Measurements from ENCODE around the gene ADGRL4.
"Not testable (repeated sequence)": the region's sequence is repeated elsewhere in the genome, so short reads cannot be mapped to it uniquely, and the experiment has no call there.

Gene ADGRL4

DNA sequence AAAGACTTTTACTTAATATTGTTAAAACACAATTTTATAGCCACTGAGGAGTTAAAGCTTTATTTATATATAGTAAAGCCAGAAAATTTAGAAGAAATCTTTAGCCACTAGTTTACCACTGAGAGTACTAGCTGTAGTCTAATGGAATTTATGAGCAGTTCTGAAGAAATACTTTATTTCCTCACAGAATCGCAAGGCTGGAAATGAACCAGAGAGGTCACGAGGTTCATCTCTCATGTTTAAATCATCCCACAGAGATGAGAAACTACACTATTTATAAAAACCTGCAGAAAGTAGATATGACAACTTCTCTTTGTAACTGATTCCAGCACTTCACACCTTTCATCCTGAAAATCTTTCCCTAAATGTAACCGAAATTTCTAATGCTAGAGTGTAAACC, 26.0 kb downstream of the ADGRL4 start:
- DNase-seq (no peak), ATAC-seq (no peak)
- Mint-ChIP-seq H3K27ac (no peak overlapping the region), H3K9me3 (peaks cover 0 to 5% of the 10 kb centered on the region in 2 donors), H3K4me1 (no peaks in the 10 kb centered on the region), H3K4me3 (no peak overlapping the region), H3K27me3 (no peaks in the 10 kb centered on the region)

DNA sequence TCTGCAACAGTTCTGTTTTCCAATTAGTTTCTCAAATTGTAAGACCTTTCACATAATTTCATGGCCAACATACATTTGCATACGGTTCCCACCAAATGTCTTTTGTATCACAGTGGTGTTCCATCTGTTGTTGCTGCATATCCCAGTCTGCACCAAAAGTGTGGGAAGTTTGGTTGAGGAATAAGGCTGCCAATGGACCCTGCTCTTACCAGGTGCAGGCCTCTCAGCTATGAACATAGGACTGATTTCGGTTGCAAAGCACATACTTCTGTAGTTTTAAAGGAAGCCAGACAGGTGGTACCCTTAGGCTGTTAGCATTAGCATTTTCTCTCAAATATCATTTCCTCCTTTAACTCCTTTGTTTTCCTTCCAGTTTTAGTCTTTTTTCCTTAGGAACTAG, 33.8 kb downstream of the ADGRL4 start:
- no peak overlapping the region for H3K27ac Mint-ChIP-seq
- no peak overlapping the region for H3K4me3 Mint-ChIP-seq
- H3K4me1 Mint-ChIP-seq: no peaks in the 10 kb centered on the region
- H3K9me3 Mint-ChIP-seq: peaks cover 0 to 5% of the 10 kb centered on the region in 2 donors
- no peak for DNase-seq
- no peaks in the 10 kb centered on the region for H3K27me3 Mint-ChIP-seq
- ATAC-seq: no peak

DNA sequence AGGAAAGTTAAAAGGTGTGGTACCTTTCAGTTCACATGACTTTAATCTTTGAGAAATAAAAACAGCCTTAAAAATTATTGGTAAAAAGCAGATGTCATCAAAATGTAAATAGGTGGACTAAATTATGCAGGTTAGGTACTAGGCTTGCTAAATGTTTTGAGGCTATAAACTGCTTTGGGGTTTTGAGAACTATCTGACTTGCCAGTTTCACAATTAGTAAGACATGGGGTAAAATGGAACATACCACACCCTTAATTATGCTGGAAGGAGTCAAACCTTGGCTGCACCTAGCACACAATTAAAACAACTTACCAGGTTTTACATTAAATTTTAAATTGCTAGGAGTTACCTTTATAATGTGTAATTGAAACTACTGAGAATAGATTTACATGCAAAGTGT, 39.4 kb downstream of the ADGRL4 start:
- H3K4me3 Mint-ChIP-seq, ATAC-seq, H3K4me1 Mint-ChIP-seq, H3K27me3 Mint-ChIP-seq, H3K9me3 Mint-ChIP-seq, H3K27ac Mint-ChIP-seq, DNase-seq: not testable (repeated sequence)

DNA sequence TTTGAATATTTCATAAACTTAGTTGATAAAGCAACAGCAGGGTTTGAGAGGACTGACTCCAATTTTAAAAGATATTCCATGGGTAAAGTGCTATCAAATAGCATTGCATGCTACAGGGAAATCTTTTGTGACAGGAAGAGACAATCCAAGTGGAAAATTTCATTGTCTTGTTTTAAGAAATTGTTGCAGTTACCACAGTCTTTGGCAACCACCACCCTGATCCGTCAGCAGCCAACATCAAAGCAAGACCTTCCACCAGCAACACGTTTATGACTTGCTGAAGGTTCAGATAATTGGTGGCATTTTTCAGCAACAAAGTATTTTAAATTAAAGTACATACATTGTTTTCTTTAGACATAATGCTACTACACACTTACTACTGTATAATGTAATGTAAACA, 47.8 kb downstream of the ADGRL4 start:
- Mint-ChIP-seq H3K4me3 (no peak overlapping the region), H3K9me3 (peaks cover 0 to 11% of the 10 kb centered on the region in 2 donors), H3K27me3 (no peaks in the 10 kb centered on the region), H3K27ac (no peak overlapping the region), H3K4me1 (no peaks in the 10 kb centered on the region)
- no peak for DNase-seq
- no peak for ATAC-seq

DNA sequence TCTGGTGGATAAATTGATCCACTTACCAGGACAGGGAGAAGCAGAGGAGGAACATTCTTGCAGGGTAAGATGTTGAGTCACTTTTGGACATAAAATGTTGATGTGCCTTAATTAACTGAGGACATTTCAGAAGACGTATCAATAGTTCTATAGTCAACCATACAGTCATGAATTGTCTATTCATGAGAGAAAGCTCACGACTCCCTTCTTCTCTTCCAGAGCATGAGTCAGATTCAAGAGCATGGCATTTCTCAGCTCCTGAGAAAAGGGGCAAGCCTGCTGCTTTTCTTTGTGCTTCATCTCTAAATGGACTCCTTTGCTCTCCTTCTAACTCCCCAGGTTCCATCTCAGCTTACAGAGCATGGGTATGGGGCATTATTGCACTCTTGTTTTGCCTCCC, 55.7 kb downstream of the ADGRL4 start:
- no peak overlapping the region for H3K4me3 Mint-ChIP-seq
- H3K27ac Mint-ChIP-seq: no peak overlapping the region
- no peaks in the 10 kb centered on the region for H3K27me3 Mint-ChIP-seq
- ATAC-seq (no peak), DNase-seq (no peak)
- no peaks in the 10 kb centered on the region for H3K4me1 Mint-ChIP-seq
- peaks cover 7 to 10% of the 10 kb centered on the region in 2 donors for H3K9me3 Mint-ChIP-seq

DNA sequence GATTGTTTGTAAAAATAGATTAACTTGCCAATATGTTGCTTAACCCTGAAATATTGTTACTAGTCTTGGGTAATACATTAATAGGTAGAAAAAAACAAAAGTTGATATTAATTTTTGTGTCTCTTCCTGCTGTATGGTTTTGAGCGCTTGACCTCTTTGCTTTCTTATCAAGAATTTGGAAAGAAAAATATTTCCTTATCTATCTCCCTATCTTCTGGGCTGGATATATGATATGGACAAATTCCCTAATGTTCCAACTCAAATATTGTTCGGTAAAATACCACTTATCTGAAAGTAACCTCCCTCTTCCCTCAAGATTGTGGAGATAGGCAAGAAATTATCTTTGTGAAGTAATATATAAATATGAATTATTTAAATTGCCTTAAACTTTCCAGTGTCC, 57.3 kb downstream of the ADGRL4 start:
- Mint-ChIP-seq H3K4me3 (no peak overlapping the region), H3K9me3 (peaks cover 7 to 10% of the 10 kb centered on the region in 2 donors), H3K27me3 (no peaks in the 10 kb centered on the region), H3K4me1 (no peaks in the 10 kb centered on the region), H3K27ac (no peak overlapping the region)
- DNase-seq (no peak), ATAC-seq (no peak)

DNA sequence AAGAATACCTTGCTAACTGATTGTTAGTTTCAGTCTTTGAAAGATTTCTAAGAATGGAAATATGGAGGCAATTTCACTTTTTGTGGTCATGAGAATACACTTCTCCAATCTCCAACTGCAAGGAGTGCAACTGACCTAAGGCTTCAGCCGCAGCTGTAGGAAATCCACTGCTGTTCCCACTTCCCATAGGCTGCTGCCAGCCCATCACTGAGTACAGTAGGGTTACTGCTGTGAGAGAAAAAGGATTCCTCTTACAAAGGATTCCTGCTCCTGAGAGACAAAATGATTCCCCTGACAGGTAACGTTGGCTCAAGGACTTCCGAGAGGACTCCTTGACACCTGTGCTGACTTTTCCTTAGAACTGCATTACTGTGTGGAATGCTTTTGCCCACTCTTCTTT, 87.4 kb downstream of the ADGRL4 start:
- Mint-ChIP-seq H3K27ac (no peak overlapping the region), H3K4me3 (no peak overlapping the region), H3K9me3 (no peaks in the 10 kb centered on the region), H3K27me3 (no peaks in the 10 kb centered on the region), H3K4me1 (no peaks in the 10 kb centered on the region)
- no peak for DNase-seq
- no peak for ATAC-seq

DNA sequence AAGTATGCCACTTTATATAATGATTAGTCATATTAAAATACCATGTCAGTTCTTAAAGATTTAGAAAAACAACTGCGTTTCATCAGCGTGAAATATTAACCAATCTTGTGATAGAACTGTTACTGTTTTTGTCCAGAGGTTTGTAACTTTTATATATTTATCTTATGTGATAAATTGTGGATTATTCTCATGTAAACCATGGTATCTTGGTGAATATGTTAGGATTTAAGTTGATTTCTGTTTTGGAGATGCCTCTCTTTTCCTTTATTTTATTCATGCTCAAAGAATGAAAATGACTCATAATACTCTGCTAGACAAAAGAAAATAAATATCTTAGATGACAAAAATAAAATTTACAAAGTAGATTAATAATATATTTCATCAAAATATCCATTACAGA, 88.4 kb downstream of the ADGRL4 start:
- no peaks in the 10 kb centered on the region for H3K4me1 Mint-ChIP-seq
- no peak overlapping the region for H3K4me3 Mint-ChIP-seq
- H3K9me3 Mint-ChIP-seq: no peaks in the 10 kb centered on the region
- no peak for ATAC-seq
- no peaks in the 10 kb centered on the region for H3K27me3 Mint-ChIP-seq
- H3K27ac Mint-ChIP-seq: no peak overlapping the region
- DNase-seq: no peak

DNA sequence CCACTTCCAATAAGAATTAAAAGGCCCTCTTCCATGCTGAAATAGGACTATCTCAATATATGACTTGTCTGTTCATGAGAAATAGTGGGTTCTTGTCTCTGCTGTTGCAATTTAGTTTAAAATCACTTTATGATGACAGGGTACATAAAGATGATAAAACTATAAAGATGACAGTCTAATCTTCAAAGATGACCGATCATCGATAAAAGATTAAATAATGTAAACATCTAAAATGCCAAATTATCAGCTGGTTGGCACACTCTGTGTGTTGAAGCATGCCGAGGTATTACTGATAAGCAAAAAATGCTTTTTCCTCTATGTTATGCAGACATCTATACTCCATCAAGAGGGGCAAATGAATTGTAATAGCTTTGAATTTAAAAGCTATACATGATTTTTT, 89.5 kb downstream of the ADGRL4 start:
- no peak overlapping the region for H3K4me3 Mint-ChIP-seq
- no peaks in the 10 kb centered on the region for H3K27me3 Mint-ChIP-seq
- no peak overlapping the region for H3K27ac Mint-ChIP-seq
- ATAC-seq (no peak), DNase-seq (no peak)
- H3K4me1 Mint-ChIP-seq: no peaks in the 10 kb centered on the region
- H3K9me3 Mint-ChIP-seq: no peaks in the 10 kb centered on the region

DNA sequence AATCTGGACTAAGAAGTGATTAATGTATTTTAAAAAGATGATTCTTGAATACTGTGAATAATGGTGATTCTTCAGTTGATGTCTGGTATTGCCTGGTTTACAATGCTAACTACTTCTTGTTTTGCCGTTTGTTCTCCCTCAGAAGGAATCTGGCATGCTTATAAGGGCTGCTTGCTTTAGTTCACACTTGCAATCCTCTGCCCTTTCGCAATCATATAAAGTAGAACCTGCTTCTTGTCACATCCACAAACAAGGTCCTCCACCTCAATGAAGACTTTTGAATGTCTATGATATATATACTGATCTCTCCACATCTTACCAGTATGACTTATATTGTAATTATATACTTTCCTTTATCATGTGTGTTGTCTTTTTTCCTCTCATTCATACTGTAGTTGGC, 92.6 kb downstream of the ADGRL4 start:
- no peak overlapping the region for H3K4me3 Mint-ChIP-seq
- ATAC-seq (no peak), DNase-seq (no peak)
- H3K27ac Mint-ChIP-seq: no peak overlapping the region
- H3K9me3 Mint-ChIP-seq: no peaks in the 10 kb centered on the region
- H3K27me3 Mint-ChIP-seq: no peaks in the 10 kb centered on the region
- no peaks in the 10 kb centered on the region for H3K4me1 Mint-ChIP-seq

DNA sequence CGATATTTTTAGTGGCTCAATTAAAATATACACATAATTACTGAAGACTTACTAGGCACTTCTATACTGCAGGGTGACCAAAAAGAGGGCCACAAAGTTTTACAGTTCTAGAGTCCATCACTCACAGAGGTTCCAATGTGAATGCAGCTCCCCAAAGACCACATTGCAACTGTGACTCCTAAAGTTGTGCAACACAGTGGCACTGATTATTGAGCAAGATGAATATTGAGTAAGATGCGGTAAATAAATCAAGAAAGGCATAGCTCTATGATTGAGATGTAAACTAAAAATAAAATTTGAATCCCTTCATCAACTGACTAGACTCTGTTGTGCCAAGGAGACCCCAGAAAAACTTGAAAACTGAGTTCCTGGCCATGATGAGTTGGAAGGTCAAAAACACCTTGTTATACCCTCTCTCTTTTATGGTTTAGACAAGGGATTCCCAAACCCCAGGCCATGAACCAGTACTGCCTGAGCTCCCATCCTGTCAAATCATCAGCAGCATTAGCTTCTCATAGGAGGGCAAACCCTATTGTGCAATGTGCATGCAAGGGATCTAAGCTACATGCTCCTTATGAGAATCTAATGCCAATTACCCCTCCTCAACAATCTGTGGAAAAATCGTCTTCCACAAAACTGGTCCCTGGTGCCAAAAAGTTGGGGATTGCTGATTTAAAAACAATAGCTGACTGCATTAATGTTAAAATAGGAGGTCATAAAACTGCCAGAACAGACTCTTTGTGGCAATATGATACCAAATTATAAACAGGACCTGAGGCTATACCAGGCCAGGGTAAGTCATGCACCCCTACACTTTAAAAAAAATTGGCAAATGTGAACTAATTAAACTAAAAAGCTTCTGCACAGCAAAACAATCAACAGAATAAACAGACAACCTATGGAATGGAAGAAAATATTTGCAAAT, 94.3 kb downstream of the ADGRL4 start:
- Mint-ChIP-seq H3K9me3 (no peaks in the 10 kb centered on the region), H3K4me3 (no peak overlapping the region), H3K27ac (peak overlapping the region in 1 of 2 donors; percentile 7), H3K4me1 (no peaks in the 10 kb centered on the region), H3K27me3 (no peaks in the 10 kb centered on the region)
- no peak for DNase-seq
- no peak for ATAC-seq

DNA sequence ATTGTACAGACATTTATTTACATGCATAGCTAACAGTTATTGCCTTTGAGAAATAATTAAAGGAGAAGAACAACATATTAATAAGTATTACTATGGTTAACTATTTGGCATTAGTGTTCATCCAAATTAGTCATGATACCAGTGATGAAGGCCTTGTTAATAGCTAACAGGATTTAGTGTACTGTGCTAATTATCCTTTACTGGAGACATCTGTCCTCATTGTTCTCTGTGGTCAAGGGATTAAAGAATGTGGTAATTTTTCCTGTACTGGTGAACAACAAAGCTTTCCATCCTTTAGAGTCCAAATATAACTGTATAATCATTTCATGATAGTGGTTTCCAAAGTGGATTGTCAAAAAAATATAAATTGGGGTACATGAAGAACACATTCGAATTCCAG, 103.9 kb downstream of the ADGRL4 start:
- DNase-seq (no peak), ATAC-seq (no peak)
- Mint-ChIP-seq H3K4me1 (no peaks in the 10 kb centered on the region), H3K9me3 (no peaks in the 10 kb centered on the region), H3K27ac (no peak overlapping the region), H3K4me3 (no peak overlapping the region), H3K27me3 (no peaks in the 10 kb centered on the region)

DNA sequence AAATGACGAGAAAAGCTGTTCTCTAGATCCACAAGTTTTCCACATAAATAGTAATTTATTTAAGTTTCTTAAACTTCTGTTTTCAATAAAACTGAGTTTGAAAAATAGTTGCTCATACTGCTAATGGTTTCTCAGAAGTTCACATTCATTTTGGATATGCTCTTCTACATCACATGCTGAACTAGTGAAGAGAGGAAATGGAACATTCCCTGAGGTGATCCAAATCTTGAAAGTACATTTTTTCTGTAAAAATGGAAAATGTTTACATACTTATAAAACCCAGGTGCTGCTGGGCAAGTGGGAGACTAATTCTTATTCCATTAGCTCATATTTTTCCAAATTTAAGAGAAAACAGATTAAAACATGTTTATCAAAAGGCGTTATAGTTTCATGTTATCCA, 111.7 kb downstream of the ADGRL4 start:
- Mint-ChIP-seq H3K4me3 (no peak overlapping the region), H3K4me1 (no peaks in the 10 kb centered on the region), H3K27ac (no peak overlapping the region), H3K27me3 (no peaks in the 10 kb centered on the region), H3K9me3 (no peaks in the 10 kb centered on the region)
- ATAC-seq (no peak), DNase-seq (no peak)

DNA sequence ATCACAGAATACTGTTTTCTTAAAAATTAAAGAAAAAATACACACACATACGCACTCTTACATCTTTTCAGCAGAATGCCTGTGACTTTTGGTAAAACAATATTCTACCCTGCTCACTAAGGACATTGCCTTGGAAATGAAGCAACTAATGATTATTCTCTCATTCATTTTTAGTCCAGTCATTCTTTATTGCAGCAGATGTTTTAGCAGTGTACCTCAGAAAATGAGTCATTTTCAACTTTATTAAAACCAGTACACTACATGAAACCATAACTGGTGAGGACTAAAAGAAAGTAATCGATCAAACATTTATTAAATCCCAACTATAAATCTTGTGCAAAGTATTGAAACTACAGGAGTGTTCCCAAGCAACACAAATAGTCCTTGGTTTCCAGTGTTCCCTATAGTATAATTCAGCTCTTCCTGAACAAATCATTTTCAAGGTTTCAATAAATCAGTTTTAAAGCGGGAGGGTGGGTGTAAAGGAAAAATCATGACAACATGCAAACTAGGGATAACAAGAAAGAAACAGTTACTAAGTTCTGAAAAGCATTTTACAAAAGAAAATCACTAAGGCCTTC, 114.2 kb downstream of the ADGRL4 start:
- no peaks in the 10 kb centered on the region for H3K27me3 Mint-ChIP-seq
- H3K4me3 Mint-ChIP-seq: no peak overlapping the region
- no peak for DNase-seq
- ATAC-seq: no peak
- no peaks in the 10 kb centered on the region for H3K4me1 Mint-ChIP-seq
- H3K27ac Mint-ChIP-seq: no peak overlapping the region
- H3K9me3 Mint-ChIP-seq: no peaks in the 10 kb centered on the region

DNA sequence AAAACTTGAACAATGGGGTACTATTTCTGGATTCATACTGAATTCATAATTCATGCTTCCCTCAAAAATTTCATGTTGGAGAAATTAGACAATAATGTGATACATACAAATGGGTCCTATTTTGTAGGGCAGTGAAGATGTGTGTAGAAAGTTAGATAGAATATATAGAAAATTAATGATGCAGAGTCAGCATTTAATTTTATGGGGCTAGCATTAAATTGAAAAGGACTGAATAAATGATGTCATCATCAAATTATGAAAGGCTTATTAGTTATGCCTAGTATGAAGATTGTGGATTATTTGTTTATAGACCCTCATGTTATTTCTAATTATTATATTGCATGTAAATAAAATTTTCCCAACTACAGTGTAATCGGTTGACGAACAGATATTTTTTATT, 119.1 kb downstream of the ADGRL4 start:
- no peak overlapping the region for H3K4me3 Mint-ChIP-seq

DNA sequence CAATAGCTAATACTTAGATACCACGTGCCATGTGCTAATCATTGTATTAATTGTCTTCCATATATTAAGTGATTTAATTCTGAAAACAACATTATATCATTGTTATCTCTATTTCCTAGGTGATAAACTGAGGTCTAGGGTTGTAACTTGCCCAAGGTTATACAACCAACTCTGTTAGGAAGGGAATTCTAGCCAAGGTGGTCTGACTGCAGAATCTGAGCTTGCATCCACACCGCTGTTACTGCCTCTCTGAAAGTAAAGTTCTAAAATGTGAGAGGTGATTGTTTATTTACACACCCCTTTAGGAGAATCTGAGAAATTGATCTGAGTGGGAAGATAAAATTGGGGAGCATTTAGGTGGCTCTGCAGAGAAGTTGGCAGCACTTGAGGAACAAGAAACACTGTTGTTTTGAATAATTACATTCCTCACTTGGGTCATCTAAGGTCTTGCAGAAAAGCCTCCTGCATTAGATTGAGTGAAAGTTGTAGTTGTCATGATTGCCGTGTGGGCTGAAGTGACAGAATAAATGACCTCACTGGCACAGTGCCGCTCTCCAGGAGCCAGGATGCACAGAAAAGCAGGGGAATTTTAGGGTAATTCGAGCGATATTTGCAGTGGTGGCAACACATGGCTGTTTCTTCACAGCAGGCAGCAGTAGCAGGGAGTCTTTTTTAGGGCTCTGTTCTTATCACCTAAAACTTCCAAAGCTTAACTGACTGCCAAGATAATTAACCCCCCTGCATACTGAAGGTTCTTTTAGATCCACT, 121.7 kb downstream of the ADGRL4 start:
- Mint-ChIP-seq H3K4me3 (no peak overlapping the region), H3K4me1 (no peaks in the 10 kb centered on the region), H3K27ac (no peak overlapping the region), H3K9me3 (no peaks in the 10 kb centered on the region), H3K27me3 (no peaks in the 10 kb centered on the region)
- DNase-seq (no peak), ATAC-seq (no peak)

More for the DNA sequence above, 119.1 kb downstream of the ADGRL4 start:
- Mint-ChIP-seq H3K4me1 (no peaks in the 10 kb centered on the region), H3K27ac (no peak overlapping the region), H3K9me3 (no peaks in the 10 kb centered on the region), H3K27me3 (no peaks in the 10 kb centered on the region)
- no peak for DNase-seq
- no peak for ATAC-seq

All from stimulated activated naive CD8-positive, alpha-beta T cell treated with anti-CD3 and anti-CD28 coated beads, Interleukin-15, amount 100 ng/mL, for 72 hours (primary cell).